Measurements from ENCODE around the gene LAPTM4A.

DNA sequence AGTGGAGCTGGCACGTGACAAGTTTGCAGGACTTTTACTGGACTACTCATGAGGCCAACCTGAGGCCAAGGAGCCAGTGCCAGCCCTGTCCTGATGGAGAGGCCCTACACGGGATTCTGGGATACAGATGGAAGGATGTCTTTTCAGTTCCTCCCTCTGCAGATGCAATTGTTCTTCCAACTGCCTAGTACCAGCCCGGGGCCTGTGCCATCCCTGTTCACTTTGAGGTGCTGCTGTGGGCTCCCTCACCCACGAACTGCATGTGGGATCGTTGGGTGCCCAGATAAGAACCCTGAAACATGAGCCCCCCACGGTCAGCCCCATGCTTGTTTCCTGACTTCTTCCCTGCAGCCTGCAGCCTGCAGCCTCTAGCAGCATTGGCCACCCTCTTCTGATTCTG lies 25.3 kb upstream of the LAPTM4A start:
- TF ChIP-seq, protein P1, sequence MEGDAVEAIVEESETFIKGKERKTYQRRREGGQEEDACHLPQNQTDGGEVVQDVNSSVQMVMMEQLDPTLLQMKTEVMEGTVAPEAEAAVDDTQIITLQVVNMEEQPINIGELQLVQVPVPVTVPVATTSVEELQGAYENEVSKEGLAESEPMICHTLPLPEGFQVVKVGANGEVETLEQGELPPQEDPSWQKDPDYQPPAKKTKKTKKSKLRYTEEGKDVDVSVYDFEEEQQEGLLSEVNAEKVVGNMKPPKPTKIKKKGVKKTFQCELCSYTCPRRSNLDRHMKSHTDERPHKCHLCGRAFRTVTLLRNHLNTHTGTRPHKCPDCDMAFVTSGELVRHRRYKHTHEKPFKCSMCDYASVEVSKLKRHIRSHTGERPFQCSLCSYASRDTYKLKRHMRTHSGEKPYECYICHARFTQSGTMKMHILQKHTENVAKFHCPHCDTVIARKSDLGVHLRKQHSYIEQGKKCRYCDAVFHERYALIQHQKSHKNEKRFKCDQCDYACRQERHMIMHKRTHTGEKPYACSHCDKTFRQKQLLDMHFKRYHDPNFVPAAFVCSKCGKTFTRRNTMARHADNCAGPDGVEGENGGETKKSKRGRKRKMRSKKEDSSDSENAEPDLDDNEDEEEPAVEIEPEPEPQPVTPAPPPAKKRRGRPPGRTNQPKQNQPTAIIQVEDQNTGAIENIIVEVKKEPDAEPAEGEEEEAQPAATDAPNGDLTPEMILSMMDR (IDR thresholded peaks at IDR 0.05; ENCODE audit: low read depth, low read length): no peak
- no peak for TF ChIP-seq EZH2phosphoT487 (IDR thresholded peaks at IDR 0.05; ENCODE audit: low read depth)

Measured in OCI-LY3 (cell line).